Hematopoietic multipotent progenitor cell treated with erythropoietin and hydrocortisone succinate and interleukin-3 and kit ligand, for 17 days (in vitro differentiated cells): ENCODE measurements around the gene GALNT7.
"Not testable (repeated sequence)": the region's sequence is repeated elsewhere in the genome, so short reads cannot be mapped to it uniquely, and the experiment has no call there.

Experiments used
- DNase-seq: peaks from one replicate; pipeline ENCODE4 v3.0.0-alpha.2; 2015; ENCODE audit warnings: low spot score

GALNT7 gene

GRCh38 chr4:173168396-173169177, at the start of gene GALNT7:
Gene GALNT7, plus strand, starts transcription at chr4:173168811. Its CDS starts 25 bp downstream, at chr4:173168836.
- no peak for DNase-seq

- DNase-seq: not testable (repeated sequence)
Observed at GRCh38 chr4:173118819-173119218, 49.8 kb upstream of the GALNT7 start.

GRCh38 chr4:173119818-173120217, 48.8 kb upstream of the GALNT7 start:
- DNase-seq: no peak

- DNase-seq: no peak
Observed at GRCh38 chr4:173121076-173121561, 47.5 kb upstream of the GALNT7 start.

GRCh38 chr4:173124209-173124865, 44.3 kb upstream of the GALNT7 start:
- no peak for DNase-seq

- DNase-seq: no peak
Observed at GRCh38 chr4:173125216-173125812, 43.3 kb upstream of the GALNT7 start.

GRCh38 chr4:173128199-173128890, 40.3 kb upstream of the GALNT7 start:
- DNase-seq: no peak

GRCh38 chr4:173130687-173131086, 37.9 kb upstream of the GALNT7 start:
- DNase-seq: no peak

GRCh38 chr4:173134426-173134825, 34.2 kb upstream of the GALNT7 start:
- no peak for DNase-seq

GRCh38 chr4:173135241-173135847, 33.3 kb upstream of the GALNT7 start:
- no peak for DNase-seq

- no peak for DNase-seq
Observed at GRCh38 chr4:173138624-173139023, 30.0 kb upstream of the GALNT7 start.

GRCh38 chr4:173139561-173139960, 29.1 kb upstream of the GALNT7 start:
- no peak for DNase-seq

GRCh38 chr4:173145131-173145530, 23.5 kb upstream of the GALNT7 start:
- no peak for DNase-seq

- DNase-seq: no peak
Observed at GRCh38 chr4:173146456-173146855, 22.2 kb upstream of the GALNT7 start.

- no peak for DNase-seq
Observed at GRCh38 chr4:173151496-173151895, 17.1 kb upstream of the GALNT7 start.

- no peak for DNase-seq
Observed at GRCh38 chr4:173152104-173152503, 16.5 kb upstream of the GALNT7 start.

- no peak for DNase-seq
Observed at GRCh38 chr4:173153445-173153844, 15.2 kb upstream of the GALNT7 start.

GRCh38 chr4:173159791-173160190, 8.8 kb upstream of the GALNT7 start:
- DNase-seq: no peak

- no peak for DNase-seq
Observed at GRCh38 chr4:173160871-173161270, 7.7 kb upstream of the GALNT7 start.

GRCh38 chr4:173161311-173161710, 7.3 kb upstream of the GALNT7 start:
- DNase-seq: no peak

GRCh38 chr4:173165706-173166105, 2.9 kb upstream of the GALNT7 start:
- no peak for DNase-seq

- no peak for DNase-seq
Observed at GRCh38 chr4:173166491-173166890, 2.1 kb upstream of the GALNT7 start.
